Loucy (cell line): ENCODE data around the gene HS1BP3.

ENCODE experiments used
- H2AFZ ChIP-seq: fragments of 200-600 bp; sonication (generic); 2 replicates; pipeline ENCODE4 v1.6.0; 2016; ENCODE audit warnings: antibody characterized with exemption, mild to moderate bottlenecking, low read length, moderate library complexity
- H3F3A ChIP-seq: fragments of 200-600 bp; 2 replicates; pipeline ENCODE4 v1.6.0; 2016; ENCODE audit warnings: antibody characterized with exemption, low read depth, mild to moderate bottlenecking
- H3K27me3 ChIP-seq: fragments of 200-600 bp; sonication (generic); 2 replicates; pipeline ENCODE4 v1.6.1; 2014; ENCODE audit warnings: low read length, mild to moderate bottlenecking; ENCODE audit not compliant: insufficient read depth, poor library complexity, severe bottlenecking
- H3K36me3 ChIP-seq: fragments of 200-600 bp; sonication (generic); 2 replicates; pipeline ENCODE4 v1.6.1; 2016; ENCODE audit warnings: low read length; ENCODE audit not compliant: insufficient read depth
- H3K4me1 ChIP-seq: fragments of 200-600 bp; sonication (generic); 2 replicates; pipeline ENCODE4 v1.5.1; 2014; ENCODE audit warnings: low read length, mild to moderate bottlenecking; ENCODE audit not compliant: insufficient read depth, poor library complexity, severe bottlenecking
- H3K4me2 ChIP-seq: fragments of 200-600 bp; sonication (generic); 2 replicates; pipeline ENCODE4 v1.6.0; 2014; ENCODE audit warnings: antibody characterized with exemption, low read length, low read depth, mild to moderate bottlenecking; ENCODE audit not compliant: poor library complexity, severe bottlenecking
- H3K4me3 ChIP-seq: fragments of 200-600 bp; sonication (generic); 2 replicates; pipeline ENCODE4 v1.5.1; 2014; ENCODE audit warnings: low read length, mild to moderate bottlenecking, mixed read lengths; ENCODE audit not compliant: poor library complexity, severe bottlenecking
- H3K79me2 ChIP-seq: fragments of 200-600 bp; sonication (generic); 2 replicates; pipeline ENCODE4 v1.6.1; 2014; ENCODE audit warnings: low read length; ENCODE audit not compliant: insufficient read depth
- H3K9ac ChIP-seq: fragments of 200-600 bp; sonication (generic); 2 replicates; pipeline ENCODE4 v1.6.0; 2014; ENCODE audit warnings: mild to moderate bottlenecking, low read depth, low read length, moderate library complexity; ENCODE audit not compliant: poor library complexity, severe bottlenecking
- H3K9me2 ChIP-seq: fragments of 200-600 bp; sonication (generic); replicated peaks from 2 replicates; pipeline ENCODE4 v1.6.1; 2016; ENCODE audit warnings: low read depth, low read length, mixed read lengths
- H3K9me3 ChIP-seq: fragments of 200-600 bp; sonication (generic); 2 replicates; pipeline ENCODE4 v1.6.1; 2014; ENCODE audit warnings: mild to moderate bottlenecking, antibody characterized with exemption, low read length, low read depth; ENCODE audit not compliant: insufficient read depth
- H4K20me1 ChIP-seq: fragments of 200-600 bp; sonication (generic); 2 replicates; pipeline ENCODE4 v1.6.0; 2014; ENCODE audit warnings: antibody characterized with exemption, low read length, mild to moderate bottlenecking; ENCODE audit not compliant: insufficient read depth, poor library complexity, severe bottlenecking
- EZH2phosphoT487 ChIP-seq: fragments of 200-600 bp; IDR thresholded peaks from 2 replicates; pipeline ENCODE4 v1.6.1; 2018; ENCODE audit warnings: antibody characterized with exemption, mild to moderate bottlenecking, moderate library complexity, borderline replicate concordance
- TF ChIP-seq, protein P1 (sequence below): fragments of 200-600 bp; sonication (generic); conservative IDR thresholded peaks from 2 replicates; pipeline ENCODE4 v1.5.1; 2014; ENCODE audit warnings: mild to moderate bottlenecking, antibody characterized with exemption, low read length

HS1BP3 gene

DNA sequence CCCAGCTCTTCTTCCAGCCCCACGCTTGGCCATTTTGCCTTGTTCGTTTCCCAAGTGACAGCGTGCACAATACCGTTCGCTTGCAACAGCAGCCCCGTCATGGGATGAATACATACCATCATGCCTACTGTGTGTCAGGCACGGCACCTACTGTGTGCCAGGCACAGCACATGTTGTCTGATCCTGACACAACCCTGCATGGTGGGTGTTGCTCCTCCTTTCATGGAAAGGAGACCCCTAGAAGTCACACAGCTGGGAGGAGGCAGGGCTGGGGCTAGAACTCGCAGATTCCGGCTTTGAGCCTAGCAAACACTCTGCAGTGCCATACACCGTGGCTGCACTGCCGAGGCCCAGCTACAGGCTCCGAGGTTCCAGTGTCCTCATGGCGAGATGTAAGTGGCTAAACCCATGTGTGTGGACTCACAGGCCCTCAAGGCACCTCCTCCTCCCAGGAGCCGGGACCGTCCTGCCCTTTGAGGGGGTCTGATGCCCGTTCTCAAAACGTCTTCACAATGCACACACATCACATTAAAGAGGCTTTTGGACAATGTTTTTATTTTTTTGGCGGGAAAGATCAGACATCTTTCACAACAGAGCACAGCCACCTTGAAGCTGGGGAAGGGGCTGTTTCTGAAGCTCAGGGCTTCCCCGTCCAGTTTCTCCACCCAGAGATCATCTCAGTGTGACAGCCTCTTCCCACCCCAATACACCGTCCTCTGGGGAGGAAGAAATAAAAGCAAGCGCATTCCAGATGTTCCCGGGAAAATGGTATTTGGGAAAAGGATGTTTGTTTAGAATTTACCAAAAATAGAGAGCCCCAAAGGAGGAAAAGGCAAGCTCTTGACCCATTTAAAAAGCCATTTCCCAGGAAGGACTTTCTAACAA is 64.9 kb downstream of the HS1BP3 start:
- no peak overlapping the region for H2AFZ ChIP-seq
- H3F3A ChIP-seq, result no peaks in the 10 kb centered on the region
- H3K27me3 ChIP-seq, result no peaks in the 10 kb centered on the region
- H3K4me1 ChIP-seq, result peaks cover 21% of the 10 kb centered on the region
- H3K79me2 ChIP-seq, result no peaks in the 10 kb centered on the region
- H3K4me2 ChIP-seq, result no peak overlapping the region
- H3K36me3 ChIP-seq, result no peaks in the 10 kb centered on the region
- no peaks in the 10 kb centered on the region for H3K9me2 ChIP-seq
- no peak for TF ChIP-seq EZH2phosphoT487
- TF ChIP-seq, protein P1, sequence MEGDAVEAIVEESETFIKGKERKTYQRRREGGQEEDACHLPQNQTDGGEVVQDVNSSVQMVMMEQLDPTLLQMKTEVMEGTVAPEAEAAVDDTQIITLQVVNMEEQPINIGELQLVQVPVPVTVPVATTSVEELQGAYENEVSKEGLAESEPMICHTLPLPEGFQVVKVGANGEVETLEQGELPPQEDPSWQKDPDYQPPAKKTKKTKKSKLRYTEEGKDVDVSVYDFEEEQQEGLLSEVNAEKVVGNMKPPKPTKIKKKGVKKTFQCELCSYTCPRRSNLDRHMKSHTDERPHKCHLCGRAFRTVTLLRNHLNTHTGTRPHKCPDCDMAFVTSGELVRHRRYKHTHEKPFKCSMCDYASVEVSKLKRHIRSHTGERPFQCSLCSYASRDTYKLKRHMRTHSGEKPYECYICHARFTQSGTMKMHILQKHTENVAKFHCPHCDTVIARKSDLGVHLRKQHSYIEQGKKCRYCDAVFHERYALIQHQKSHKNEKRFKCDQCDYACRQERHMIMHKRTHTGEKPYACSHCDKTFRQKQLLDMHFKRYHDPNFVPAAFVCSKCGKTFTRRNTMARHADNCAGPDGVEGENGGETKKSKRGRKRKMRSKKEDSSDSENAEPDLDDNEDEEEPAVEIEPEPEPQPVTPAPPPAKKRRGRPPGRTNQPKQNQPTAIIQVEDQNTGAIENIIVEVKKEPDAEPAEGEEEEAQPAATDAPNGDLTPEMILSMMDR, result no peak
- no peaks in the 10 kb centered on the region for H4K20me1 ChIP-seq
- H3K9me3 ChIP-seq, result no peaks in the 10 kb centered on the region
- H3K9ac ChIP-seq, result no peak overlapping the region
- no peak overlapping the region for H3K4me3 ChIP-seq

DNA sequence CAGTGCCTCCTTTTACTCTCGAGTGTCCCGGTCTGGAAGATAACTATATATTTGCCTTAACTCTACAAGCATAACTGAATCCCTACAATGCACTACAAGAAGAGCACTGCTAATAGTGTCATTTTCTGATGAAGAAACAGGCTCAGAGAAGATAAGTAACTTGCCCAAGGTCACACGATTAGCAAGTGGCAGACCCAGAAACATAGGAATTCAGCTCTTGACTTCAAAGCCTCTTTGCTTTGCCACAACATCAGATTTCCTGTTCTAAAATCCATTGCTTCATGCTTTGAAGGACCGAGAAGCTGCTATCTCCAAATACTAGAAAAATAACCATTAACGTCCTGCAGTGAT is 65.6 kb downstream of the HS1BP3 start:
- Histone ChIP-seq H3K36me3 (no peaks in the 10 kb centered on the region), H3K9ac (no peak overlapping the region), H3K4me3 (no peak overlapping the region), H3K4me2 (no peak overlapping the region), H3K27me3 (no peaks in the 10 kb centered on the region), H3K9me3 (no peaks in the 10 kb centered on the region), H3K79me2 (no peaks in the 10 kb centered on the region), H3K9me2 (no peaks in the 10 kb centered on the region), H2AFZ (no peak overlapping the region), H4K20me1 (no peaks in the 10 kb centered on the region), H3K4me1 (peaks cover 21% of the 10 kb centered on the region), H3F3A (no peaks in the 10 kb centered on the region)
- no peak for TF ChIP-seq EZH2phosphoT487
- TF ChIP-seq, protein P1, result no peak

DNA sequence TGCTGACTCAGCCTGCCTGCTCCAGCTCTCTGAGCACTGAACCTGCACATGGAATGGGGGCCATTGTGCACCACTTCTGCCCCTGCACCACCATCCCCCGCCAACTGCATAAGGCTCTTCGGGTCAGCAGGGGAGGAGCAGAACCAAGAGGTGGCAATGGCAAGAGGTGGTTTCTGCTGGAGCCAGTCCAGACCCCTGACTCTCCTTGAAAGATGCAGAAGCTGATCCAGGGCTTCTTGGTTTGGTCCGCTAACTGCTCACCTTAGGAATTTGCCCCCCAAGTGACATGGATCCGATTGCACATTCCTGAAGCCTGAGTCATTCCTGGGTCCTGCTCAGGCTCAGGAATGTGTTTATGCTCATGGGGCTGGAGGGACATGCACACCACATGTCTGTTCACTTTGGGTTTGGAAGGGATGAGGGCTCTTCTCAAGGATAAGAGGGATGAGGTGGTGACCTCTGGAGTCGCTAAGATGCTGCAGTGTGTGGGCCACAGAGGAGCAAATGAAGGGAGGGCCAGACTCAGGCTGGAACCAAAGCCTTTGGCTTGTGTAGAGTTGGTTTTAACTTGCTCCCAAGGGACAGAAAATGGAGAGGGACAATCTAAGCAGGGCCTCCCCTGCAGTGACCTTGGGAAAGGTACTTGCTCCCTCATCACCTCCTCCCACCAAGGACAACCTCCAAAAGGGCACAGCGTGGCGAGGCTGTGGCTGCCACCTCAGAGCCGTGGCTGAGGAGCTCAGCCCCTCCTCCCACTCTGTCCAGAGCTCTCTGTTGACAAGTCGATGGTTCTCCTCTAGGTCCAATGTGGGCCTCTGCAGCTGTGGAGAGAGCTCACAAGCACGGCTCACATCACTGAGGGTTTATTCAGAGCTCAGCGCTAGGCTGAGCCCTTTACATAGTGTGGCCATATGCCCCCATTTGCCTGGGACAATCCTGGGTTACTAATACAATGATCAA is 66.2 kb downstream of the HS1BP3 start:
- Histone ChIP-seq H3K9me2 (no peaks in the 10 kb centered on the region), H3K36me3 (no peaks in the 10 kb centered on the region), H3K79me2 (no peaks in the 10 kb centered on the region), H3K9ac (no peak overlapping the region), H3K4me2 (no peak overlapping the region), H3F3A (no peaks in the 10 kb centered on the region), H3K9me3 (no peaks in the 10 kb centered on the region), H4K20me1 (no peaks in the 10 kb centered on the region), H3K27me3 (no peaks in the 10 kb centered on the region), H3K4me3 (no peak overlapping the region), H2AFZ (no peak overlapping the region), H3K4me1 (peaks cover 24% of the 10 kb centered on the region)
- TF ChIP-seq, protein P1, result no peak
- no peak for TF ChIP-seq EZH2phosphoT487
